IPS DF 6.9 (cell line): ENCODE measurements around the gene ZNF79.
A peak's percentile ranks its signal among the peaks of the same experiment; 100 is the strongest.

Experiments
- DNase-seq: peaks from one replicate; pipeline ENCODE4 v3.0.0-alpha.2; 2013; ENCODE audit warnings: low read depth, low spot score
- H3K27ac ChIP-seq: one replicate; pipeline ENCODE4 v1.5.1; 2013; ENCODE audit warnings: low read length, control low read depth
- H3K27me3 ChIP-seq: 2 replicates; pipeline ENCODE4 v1.6.1; 2013; ENCODE audit warnings: mild to moderate bottlenecking, low read length; ENCODE audit not compliant: control insufficient read depth, insufficient read depth
- H3K36me3 ChIP-seq: 2 replicates; pipeline ENCODE4 v1.6.1; 2013; ENCODE audit warnings: low read length; ENCODE audit not compliant: control insufficient read depth, insufficient read depth
- H3K4me1 ChIP-seq: 2 replicates; pipeline ENCODE4 v1.6.1; 2013; ENCODE audit warnings: low read length; ENCODE audit not compliant: control insufficient read depth, insufficient read depth
- H3K4me3 ChIP-seq: 2 replicates; pipeline ENCODE4 v1.5.1; 2013; ENCODE audit warnings: mild to moderate bottlenecking, low read length
- H3K9me3 ChIP-seq: 2 replicates; pipeline ENCODE4 v1.6.1; 2013; ENCODE audit warnings: low read length, inconsistent platforms; ENCODE audit not compliant: control insufficient read depth, insufficient read depth
- whole genome bisulfite sequencing: extraction: QIAGEN DNeasy Blood & Tissue Kit; methylation state at CpG from one replicate; pipeline ENCODE4 v1.1.7; 2013; ENCODE audit warnings: mixed read lengths, missing lambda C conversion rate; ENCODE audit not compliant: insufficient read length, insufficient coverage; 5-methylcytosine and 5-hydroxymethylcytosine counted together

The ZNF79 gene

DNA sequence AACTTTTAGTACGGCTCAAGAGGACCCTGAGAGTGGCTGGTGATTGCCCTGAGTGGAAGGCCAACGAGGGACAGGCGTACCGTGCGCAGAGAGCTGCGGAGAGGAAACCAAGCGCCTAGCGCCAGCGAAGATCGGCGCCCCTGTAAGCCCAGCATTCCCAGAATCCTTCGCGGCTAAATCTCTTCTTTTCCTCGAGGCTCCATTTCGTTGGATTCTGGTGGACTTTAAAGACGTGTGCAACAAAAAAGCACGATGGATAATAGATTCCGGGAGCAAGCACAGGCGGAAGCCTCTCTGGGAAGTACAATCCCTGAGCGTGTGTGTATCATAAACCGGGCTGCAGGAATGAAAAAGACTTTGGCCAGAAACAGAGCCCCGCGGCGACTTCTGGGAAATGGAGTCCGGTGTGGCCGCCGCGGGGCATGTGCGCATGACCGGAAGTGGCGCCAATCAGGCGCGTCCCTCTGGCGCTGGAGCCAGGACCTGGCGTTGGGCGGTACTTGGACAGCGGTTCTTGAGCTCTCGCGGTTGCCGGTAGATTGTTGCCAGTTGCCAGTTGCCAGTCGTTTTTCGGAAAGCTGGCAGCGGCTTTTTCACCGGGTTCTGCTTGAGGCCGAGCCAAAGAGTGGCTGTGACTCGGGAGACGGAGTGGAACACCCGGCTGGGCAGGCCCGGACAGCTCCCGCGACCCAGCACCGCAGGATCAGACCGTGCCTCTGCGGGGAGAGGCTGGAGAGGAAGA lies at the start of gene ZNF79:
TSS of gene ZNF79 (plus strand) at position 449 of the 742 bp plus-strand sequence. CDS start 406 bp downstream, outside the sequence.
- H3K9me3 ChIP-seq = no peaks in the 10 kb centered on the region
- H3K27ac ChIP-seq = no peak within 1 kb of the TSS
- WGBS = no CpG with 5 or more reads among the region's 54 CpGs
- no peaks in the 10 kb centered on the region for H3K36me3 ChIP-seq
- DNase-seq = peak; percentile 83
- peak within 1 kb of the TSS; percentile 99 for H3K4me3 ChIP-seq
- H3K27me3 ChIP-seq = no peaks in the 10 kb centered on the region
- no peaks in the 10 kb centered on the region for H3K4me1 ChIP-seq

DNA sequence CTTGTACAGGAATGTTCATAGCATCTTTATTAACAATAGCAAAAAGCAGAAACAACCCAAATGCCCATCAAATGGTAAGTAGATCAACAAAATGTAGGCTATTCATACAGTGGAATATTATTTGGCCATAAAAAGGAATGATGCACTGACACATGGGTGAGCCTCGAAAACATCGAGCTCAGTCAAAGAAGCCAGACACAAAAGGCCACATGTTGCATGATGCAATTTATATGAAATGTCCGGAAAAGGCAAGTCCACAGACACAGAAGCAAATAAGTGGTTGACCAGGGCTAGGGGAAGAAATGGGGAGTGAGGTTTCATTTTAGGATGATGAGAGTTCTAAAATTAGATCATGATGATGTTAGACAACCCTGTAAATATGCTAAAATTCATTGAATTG lies 43.7 kb upstream of the ZNF79 start:
- no CpG with 5 or more reads among the region's 3 CpGs for WGBS
- no peaks in the 10 kb centered on the region for H3K36me3 ChIP-seq

GRCh38 chr9:127382541-127382940 lies 41.6 kb upstream of the ZNF79 start:
- no peaks in the 10 kb centered on the region for H3K27me3 ChIP-seq
- WGBS = no CpG with 5 or more reads among the region's 2 CpGs
- no peaks in the 10 kb centered on the region for H3K36me3 ChIP-seq

More for the DNA sequence above, 43.7 kb upstream of the ZNF79 start:
- Histone ChIP-seq H3K27me3 (no peaks in the 10 kb centered on the region), H3K4me1 (no peaks in the 10 kb centered on the region), H3K4me3 (no peak overlapping the region), H3K9me3 (no peaks in the 10 kb centered on the region), H3K27ac (no peak overlapping the region)
- no peak for DNase-seq

GRCh38 chr9:127384016-127384730 lies 40.0 kb upstream of the ZNF79 start:
- Histone ChIP-seq H3K4me3 (no peak overlapping the region), H3K27me3 (no peaks in the 10 kb centered on the region), H3K4me1 (no peaks in the 10 kb centered on the region), H3K36me3 (no peaks in the 10 kb centered on the region), H3K9me3 (no peaks in the 10 kb centered on the region), H3K27ac (no peak overlapping the region)
- no peak for DNase-seq
- no CpG with 5 or more reads among the region's 11 CpGs for WGBS

More at GRCh38 chr9:127382541-127382940, 41.6 kb upstream of the ZNF79 start:
- H3K27ac ChIP-seq = no peak overlapping the region
- no peak overlapping the region for H3K4me3 ChIP-seq
- no peaks in the 10 kb centered on the region for H3K9me3 ChIP-seq
- no peak for DNase-seq
- no peaks in the 10 kb centered on the region for H3K4me1 ChIP-seq

GRCh38 chr9:127384901-127385300 lies 39.3 kb upstream of the ZNF79 start:
- Histone ChIP-seq H3K27me3 (no peaks in the 10 kb centered on the region), H3K9me3 (no peaks in the 10 kb centered on the region), H3K27ac (no peak overlapping the region), H3K36me3 (no peaks in the 10 kb centered on the region), H3K4me1 (no peaks in the 10 kb centered on the region), H3K4me3 (no peak overlapping the region)
- no CpG with 5 or more reads among the region's 13 CpGs for WGBS
- DNase-seq = no peak

DNA sequence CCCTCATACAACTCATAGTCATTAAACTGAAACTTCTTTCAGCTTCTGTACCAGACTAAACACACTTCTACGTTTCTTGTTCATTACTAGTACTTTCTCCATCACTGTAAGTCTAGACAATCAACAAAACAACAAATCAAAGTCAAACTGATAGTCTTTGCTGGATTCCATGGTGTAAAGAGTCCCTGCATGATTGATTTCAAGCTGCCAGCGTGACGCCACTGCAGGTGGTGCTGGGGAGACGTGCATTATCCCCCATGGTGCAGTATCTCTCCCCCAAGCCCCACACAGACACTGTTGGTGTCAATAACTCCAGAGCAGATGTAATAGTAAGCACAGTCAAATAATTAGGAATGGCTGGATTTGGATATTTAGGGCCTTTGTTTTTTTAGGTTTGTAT lies 37.9 kb upstream of the ZNF79 start:
- WGBS = no CpG with 5 or more reads among the region's 4 CpGs
- H3K27ac ChIP-seq = no peak overlapping the region
- no peaks in the 10 kb centered on the region for H3K9me3 ChIP-seq
- H3K4me3 ChIP-seq = no peak overlapping the region
- H3K27me3 ChIP-seq = no peaks in the 10 kb centered on the region
- H3K36me3 ChIP-seq = no peaks in the 10 kb centered on the region
- DNase-seq = no peak
- no peaks in the 10 kb centered on the region for H3K4me1 ChIP-seq

DNA sequence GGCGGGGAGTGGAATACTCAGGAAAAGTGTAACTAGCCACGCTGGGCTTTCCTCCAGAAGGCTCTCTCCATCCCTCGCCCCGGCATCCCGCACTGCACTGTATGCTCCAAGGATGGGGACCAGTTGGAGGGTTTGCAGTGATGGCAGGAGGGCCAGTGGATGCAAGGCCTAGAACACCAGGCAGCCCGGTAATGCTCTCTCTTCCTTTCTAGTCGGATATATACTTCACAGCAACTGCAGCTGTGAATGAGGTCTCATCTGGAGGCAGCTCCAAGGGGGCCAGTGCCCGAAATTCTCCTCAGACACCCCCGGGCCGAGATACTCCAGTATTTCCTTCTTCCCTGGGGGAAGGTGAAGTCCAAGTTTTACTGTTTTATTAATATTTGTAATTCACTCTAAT lies 37.2 kb upstream of the ZNF79 start:
- no peak overlapping the region for H3K4me3 ChIP-seq
- WGBS = no CpG with 5 or more reads among the region's 10 CpGs
- H3K9me3 ChIP-seq = no peaks in the 10 kb centered on the region
- no peaks in the 10 kb centered on the region for H3K27me3 ChIP-seq
- H3K27ac ChIP-seq = no peak overlapping the region
- no peaks in the 10 kb centered on the region for H3K4me1 ChIP-seq
- no peaks in the 10 kb centered on the region for H3K36me3 ChIP-seq
- no peak for DNase-seq

DNA sequence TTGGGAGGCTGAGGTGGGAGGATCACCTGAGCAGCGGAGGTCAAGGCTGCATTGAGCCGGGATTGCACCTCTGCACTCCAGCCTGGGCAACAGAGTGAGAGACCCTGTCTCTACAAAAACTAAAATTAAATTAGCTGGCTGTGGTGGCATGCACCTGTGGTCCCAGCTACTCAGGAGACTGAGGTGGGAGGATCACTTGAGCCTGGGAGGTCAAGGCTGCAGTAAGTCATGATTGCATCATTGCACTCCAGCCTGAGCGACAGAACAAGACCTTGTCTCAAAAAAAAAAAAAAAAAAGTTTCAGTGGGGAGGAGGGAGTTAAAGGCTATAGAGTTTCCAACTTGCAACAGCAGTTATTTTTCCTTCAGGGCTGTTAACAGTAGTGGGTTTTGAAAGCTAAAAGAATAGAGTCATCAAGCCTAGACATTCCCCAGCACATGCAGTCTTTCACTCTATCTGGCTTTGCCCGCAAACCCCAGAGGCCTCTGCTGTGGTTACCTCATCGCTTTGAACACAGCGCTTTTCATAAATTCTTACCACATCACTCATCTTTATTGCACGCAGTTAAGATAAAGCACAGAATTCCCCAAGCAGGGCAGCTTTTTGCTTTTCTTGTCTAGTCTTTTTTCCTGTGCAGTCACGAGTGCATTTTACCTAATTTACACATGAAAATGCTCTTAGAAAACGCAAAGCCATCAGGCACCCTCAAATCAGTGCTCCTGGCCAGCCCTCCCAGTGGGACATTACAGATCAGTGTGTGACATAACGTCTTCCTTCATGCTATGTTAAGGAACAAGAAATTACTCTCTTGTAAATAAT lies 35.9 kb upstream of the ZNF79 start:
- no peak for DNase-seq
- Histone ChIP-seq H3K4me1 (no peaks in the 10 kb centered on the region), H3K4me3 (no peak overlapping the region), H3K9me3 (no peaks in the 10 kb centered on the region), H3K27me3 (no peaks in the 10 kb centered on the region), H3K27ac (no peak overlapping the region), H3K36me3 (no peaks in the 10 kb centered on the region)
- WGBS = no CpG with 5 or more reads among the region's 10 CpGs

- Histone ChIP-seq H3K27me3 (no peaks in the 10 kb centered on the region), H3K27ac (no peak overlapping the region), H3K9me3 (no peaks in the 10 kb centered on the region), H3K36me3 (no peaks in the 10 kb centered on the region), H3K4me1 (no peaks in the 10 kb centered on the region), H3K4me3 (no peak overlapping the region)
- WGBS = no CpG with 5 or more reads among the region's 6 CpGs
- no peak for DNase-seq
Measured at GRCh38 chr9:127388856-127389238, 35.3 kb upstream of the ZNF79 start.
